Caco-2 (cell line): Measurements from ENCODE around the gene RIOX2. TPM values are rescaled to one million over a fixed set of nuclear protein-coding genes. Genes with fewer than 3 reads are reported as not detected.

ENCODE experiments used
- BruUV-seq: library from RNA; stranded (reverse); fragments of 400-500 nt; replicated peaks from 2 replicates; lab custom pipeline; 2021; lab: Mats Ljungman, UMichigan
- CTCF ChIA-PET: fragments of 300-600 bp; sonication (Branson Sonifier 250); formaldehyde crosslinking; loops from one replicate; lab custom pipeline; 2022; ENCODE audit warnings: antibody characterized with exemption; lab: Charles Lee
- POLR2A ChIA-PET: fragments of 300-600 bp; sonication (Branson Sonifier 250); formaldehyde crosslinking; loops from one replicate; lab custom pipeline; 2022; ENCODE audit warnings: antibody characterized with exemption; lab: Charles Lee
- DNase-seq, 2 experiments: peaks; one replicate each; pipeline versions ENCODE4 v3.0.0 to v3.0.0-alpha.2; 2020 to 2022
- H3K27me3 ChIP-seq: replicated peaks from 2 replicates; pipeline ENCODE4 v1.6.0; 2011; ENCODE audit warnings: low read length; ENCODE audit not compliant: control insufficient read depth, insufficient read depth
- H3K36me3 ChIP-seq: 2 replicates; pipeline ENCODE4 v1.5.1; 2011; ENCODE audit warnings: low read length; ENCODE audit not compliant: control insufficient read depth, insufficient read depth
- H3K4me1 ChIP-seq: fragments of 250-450 bp; sonication (Bioruptor Pico); 2 replicates; pipeline ENCODE4 v1.5.1; 2020; ENCODE audit warnings: mild to moderate bottlenecking
- H3K4me3 ChIP-seq: 2 replicates; pipeline ENCODE4 v1.5.1; 2011; ENCODE audit warnings: low read depth, mild to moderate bottlenecking, control low read depth, low read length
- H3K9me3 ChIP-seq: fragments of 250-450 bp; sonication (Bioruptor Pico); 2 replicates; pipeline ENCODE4 v1.5.1; 2020; ENCODE audit warnings: mild to moderate bottlenecking, moderate library complexity
- H3K27ac Mint-ChIP-seq: one replicate; pipeline ENCODE4 v1.8.0; 2022; ENCODE audit warnings: mixed read lengths; ENCODE audit not compliant: unreplicated experiment
- H3K27me3 Mint-ChIP-seq: one replicate; pipeline ENCODE4 v1.8.0; 2022; ENCODE audit warnings: mixed read lengths; ENCODE audit not compliant: insufficient read depth, unreplicated experiment
- H3K36me3 Mint-ChIP-seq: one replicate; pipeline ENCODE4 v1.8.0; 2022; ENCODE audit warnings: mild to moderate bottlenecking, mixed read lengths; ENCODE audit not compliant: insufficient read depth, unreplicated experiment
- H3K4me1 Mint-ChIP-seq: one replicate; pipeline ENCODE4 v1.8.0; 2022; ENCODE audit warnings: low read depth, mixed read lengths; ENCODE audit not compliant: unreplicated experiment
- H3K4me3 Mint-ChIP-seq: one replicate; pipeline ENCODE4 v1.8.0; 2022; ENCODE audit warnings: mild to moderate bottlenecking, moderate library complexity, mixed read lengths; ENCODE audit not compliant: unreplicated experiment
- H3K9me3 Mint-ChIP-seq: one replicate; pipeline ENCODE4 v1.8.0; 2022; ENCODE audit warnings: mixed read lengths; ENCODE audit not compliant: unreplicated experiment
- intact Hi-C: fragments of 100-400 bp; cut with micrococcal nuclease; formaldehyde crosslinking; loops from one replicate; pipeline ENCODE4 v1.10.0; 2022; ENCODE audit not compliant: unreplicated experiment
- total RNA-seq: library from RNA; stranded (reverse); gene quantifications from 2 replicates; pipeline ENCODE4 v1.2.3, GENCODE V29; 2022
- TF ChIP-seq, protein P1 (sequence below), 2 experiments: fragments of 200-600 bp in 1 of 2; IDR thresholded peaks; 1 replicate in 1 of 2; 2 replicates in 1 of 2; pipeline versions ENCODE4 v1.5.1 to v1.8.0; 2011 to 2022; ENCODE audit warnings: antibody characterized with exemption in 1 of 2, control low read depth in 1 of 2, inconsistent platforms in 1 of 2, low read depth in 1 of 2, low read length in 1 of 2, mild to moderate bottlenecking in 1 of 2, moderate library complexity in 1 of 2; ENCODE audit not compliant: insufficient read depth in 1 of 2, severe bottlenecking in 1 of 2, unreplicated experiment in 1 of 2

RIOX2 gene
- total RNA-seq, 1 experiment from 2014 or later, result 25.0 TPM

DNA sequence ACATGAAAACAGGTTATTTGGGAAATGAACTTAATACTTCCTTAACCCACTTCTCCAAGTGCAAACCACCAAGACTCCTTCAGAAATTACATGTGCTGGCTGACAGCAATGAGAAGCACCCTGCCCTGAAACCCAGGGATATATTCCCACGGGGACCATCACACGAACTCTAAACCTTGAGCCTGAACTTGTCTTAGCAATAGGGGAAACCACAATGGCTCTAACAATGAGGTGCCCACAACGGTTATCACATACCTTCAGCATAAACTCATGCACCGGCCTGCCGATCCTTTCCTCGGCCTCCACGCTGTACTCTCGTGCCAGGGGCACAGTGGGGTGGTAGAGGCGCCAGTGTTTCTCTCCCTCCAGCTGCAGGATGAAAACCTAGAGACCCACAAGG, 13.4 kb downstream of the RIOX2 start:
- Mint-ChIP-seq H3K9me3 (no peaks in the 10 kb centered on the region), H3K27ac (no peak overlapping the region), H3K27me3 (no peaks in the 10 kb centered on the region), H3K4me1 (no peaks in the 10 kb centered on the region), H3K36me3 (peaks cover 6% of the 10 kb centered on the region), H3K4me3 (no peak overlapping the region)
- no peaks in the 10 kb centered on the region; the same call in 1 of the 2 replicates for H3K36me3 ChIP-seq
- DNase-seq, result no peak
- H3K9me3 ChIP-seq, result no peaks in the 10 kb centered on the region
- H3K4me3 ChIP-seq, result no peak overlapping the region
- intact Hi-C loops, result no loop called here
- TF ChIP-seq, protein P1, sequence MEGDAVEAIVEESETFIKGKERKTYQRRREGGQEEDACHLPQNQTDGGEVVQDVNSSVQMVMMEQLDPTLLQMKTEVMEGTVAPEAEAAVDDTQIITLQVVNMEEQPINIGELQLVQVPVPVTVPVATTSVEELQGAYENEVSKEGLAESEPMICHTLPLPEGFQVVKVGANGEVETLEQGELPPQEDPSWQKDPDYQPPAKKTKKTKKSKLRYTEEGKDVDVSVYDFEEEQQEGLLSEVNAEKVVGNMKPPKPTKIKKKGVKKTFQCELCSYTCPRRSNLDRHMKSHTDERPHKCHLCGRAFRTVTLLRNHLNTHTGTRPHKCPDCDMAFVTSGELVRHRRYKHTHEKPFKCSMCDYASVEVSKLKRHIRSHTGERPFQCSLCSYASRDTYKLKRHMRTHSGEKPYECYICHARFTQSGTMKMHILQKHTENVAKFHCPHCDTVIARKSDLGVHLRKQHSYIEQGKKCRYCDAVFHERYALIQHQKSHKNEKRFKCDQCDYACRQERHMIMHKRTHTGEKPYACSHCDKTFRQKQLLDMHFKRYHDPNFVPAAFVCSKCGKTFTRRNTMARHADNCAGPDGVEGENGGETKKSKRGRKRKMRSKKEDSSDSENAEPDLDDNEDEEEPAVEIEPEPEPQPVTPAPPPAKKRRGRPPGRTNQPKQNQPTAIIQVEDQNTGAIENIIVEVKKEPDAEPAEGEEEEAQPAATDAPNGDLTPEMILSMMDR (IDR thresholded peaks at IDR 0.05; ENCODE audit: insufficient read depth in 1 of 2, low read depth in 1 of 2, low read length in 1 of 2, severe bottlenecking in 1 of 2, unreplicated experiment in 1 of 2), result no peak
- BruUV-seq, result no TSS peak
- H3K4me1 ChIP-seq, result no peaks in the 10 kb centered on the region
- H3K27me3 ChIP-seq, result no peaks in the 10 kb centered on the region
- POLR2A ChIA-PET, result no interaction called here
- CTCF ChIA-PET, result no interaction called here

DNA sequence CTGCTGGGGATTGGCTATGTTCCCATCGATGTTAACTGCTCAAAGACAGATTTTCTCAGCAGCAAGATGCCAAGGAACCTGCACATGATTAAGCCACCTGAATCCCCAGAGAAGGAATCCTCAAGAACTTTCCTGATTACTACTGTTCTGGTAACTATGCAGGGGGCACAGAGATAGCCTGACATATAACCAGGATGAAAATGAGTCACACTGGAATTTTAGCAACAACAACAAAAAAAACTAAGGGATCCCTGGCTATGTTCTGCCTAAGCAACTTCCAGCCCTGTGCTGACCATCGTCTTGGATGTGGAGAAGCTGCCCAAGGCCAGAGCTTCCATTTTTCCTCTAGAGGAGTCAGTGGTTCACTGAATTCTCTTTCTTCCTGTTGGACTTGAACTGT, 13.8 kb downstream of the RIOX2 start:
- no peak overlapping the region for H3K4me3 ChIP-seq
- CTCF ChIA-PET, result no interaction called here
- H3K36me3 Mint-ChIP-seq, result peaks cover 6% of the 10 kb centered on the region

DNA sequence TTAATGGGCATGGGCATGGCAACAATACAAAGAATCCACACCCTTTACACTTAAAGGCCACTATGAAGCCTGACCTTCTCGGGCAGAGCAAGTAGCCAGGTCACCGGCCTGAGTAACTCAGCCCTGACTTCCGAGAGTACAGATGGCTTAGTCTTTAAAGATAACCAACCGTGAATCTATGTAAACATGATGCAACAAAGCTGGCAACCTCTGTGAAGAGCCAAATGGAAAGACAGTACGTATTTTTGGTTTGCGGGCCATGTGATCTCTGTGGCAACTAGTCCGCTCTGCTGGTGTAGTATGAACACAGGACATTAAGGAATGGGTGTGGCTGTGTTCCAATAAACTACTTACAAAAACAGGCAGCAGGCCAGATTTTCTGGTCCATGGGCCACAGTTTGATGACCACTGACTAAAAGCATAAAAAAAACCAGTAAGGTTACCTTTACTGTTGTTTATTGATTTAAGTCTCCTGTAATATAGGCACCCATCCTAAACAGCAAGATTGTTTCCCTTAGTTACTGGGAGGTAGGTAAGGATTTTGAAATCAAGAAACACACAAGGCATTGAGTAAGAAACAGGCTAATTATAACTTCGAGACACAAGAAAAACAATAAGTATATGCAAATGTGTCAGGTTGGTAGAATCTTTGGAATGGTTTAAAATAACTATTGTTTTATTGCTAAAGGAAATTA, 14.5 kb downstream of the RIOX2 start:
- ChIA-PET POLR2A (no interaction called here), CTCF (no interaction called here)
- intact Hi-C loops, result no loop called here
- Histone ChIP-seq H3K4me1 (no peaks in the 10 kb centered on the region), H3K4me3 (no peak overlapping the region), H3K36me3 (no peaks in the 10 kb centered on the region; the same call in 1 of the 2 replicates), H3K9me3 (no peaks in the 10 kb centered on the region), H3K27me3 (no peaks in the 10 kb centered on the region)
- peaks cover 6% of the 10 kb centered on the region for H3K36me3 Mint-ChIP-seq
- H3K27ac Mint-ChIP-seq, result no peak overlapping the region
- H3K4me1 Mint-ChIP-seq, result no peaks in the 10 kb centered on the region
- no peaks in the 10 kb centered on the region for H3K27me3 Mint-ChIP-seq
- DNase-seq, result no peak
- H3K9me3 Mint-ChIP-seq, result no peaks in the 10 kb centered on the region
- TF ChIP-seq, protein P1 (IDR thresholded peaks at IDR 0.05; ENCODE audit: insufficient read depth in 1 of 2, low read depth in 1 of 2, low read length in 1 of 2, severe bottlenecking in 1 of 2, unreplicated experiment in 1 of 2), result no peak
- BruUV-seq, result no TSS peak
- H3K4me3 Mint-ChIP-seq, result no peak overlapping the region

More for the DNA sequence above, 13.8 kb downstream of the RIOX2 start:
- no peak overlapping the region for H3K4me3 Mint-ChIP-seq
- H3K27ac Mint-ChIP-seq, result no peak overlapping the region
- H3K9me3 Mint-ChIP-seq, result no peaks in the 10 kb centered on the region
- no peaks in the 10 kb centered on the region for H3K27me3 Mint-ChIP-seq
- no peaks in the 10 kb centered on the region for H3K27me3 ChIP-seq
- H3K36me3 ChIP-seq, result no peaks in the 10 kb centered on the region; the same call in 1 of the 2 replicates
- H3K9me3 ChIP-seq, result no peaks in the 10 kb centered on the region
- POLR2A ChIA-PET, result no interaction called here
- intact Hi-C loops, result no loop called here
- H3K4me1 ChIP-seq, result no peaks in the 10 kb centered on the region
- H3K4me1 Mint-ChIP-seq, result no peaks in the 10 kb centered on the region
- BruUV-seq, result no TSS peak
- DNase-seq, result no peak
- TF ChIP-seq, protein P1 (IDR thresholded peaks at IDR 0.05; ENCODE audit: insufficient read depth in 1 of 2, low read depth in 1 of 2, low read length in 1 of 2, severe bottlenecking in 1 of 2, unreplicated experiment in 1 of 2), result no peak
